Measurements from ENCODE around the gene PIP5K1B.

DNA sequence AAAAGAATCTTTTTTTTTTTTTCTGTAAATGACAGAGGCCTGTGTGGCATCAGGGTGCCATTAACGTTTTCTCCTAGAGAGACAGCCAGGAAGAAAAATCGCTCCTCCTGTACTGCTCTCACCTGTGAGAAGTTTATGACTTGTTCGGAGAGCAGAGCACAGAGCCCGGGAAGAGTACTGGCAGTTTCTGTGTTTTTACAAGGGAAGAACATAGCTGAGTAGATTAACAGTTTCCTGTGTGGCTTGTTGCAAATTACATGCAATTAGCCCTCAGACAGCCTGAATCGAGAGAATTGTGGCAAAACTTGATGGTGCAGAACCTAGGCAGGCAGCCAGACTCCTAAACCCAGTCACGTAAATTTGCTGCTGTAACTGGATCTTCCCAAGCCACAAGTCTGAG is 276.7 kb downstream of the PIP5K1B start:
- no peak for TF ChIP-seq CTCF (IDR thresholded peaks at IDR 0.05; ENCODE audit: extremely low read depth in 1 of 2, insufficient read depth in 1 of 2, low read depth in 1 of 2, low read length in 2 of 2)
- no peak for TF ChIP-seq FOS (IDR thresholded peaks at IDR 0.05; ENCODE audit: borderline replicate concordance, insufficient read depth, low read length)
- no peak for TF ChIP-seq EZH2 (IDR thresholded peaks at IDR 0.05; ENCODE audit: borderline replicate concordance, low read depth, low read length, severe bottlenecking)
- no peak for TF ChIP-seq POLR2A (IDR thresholded peaks at IDR 0.05; ENCODE audit: low read depth, low read length)
- TF ChIP-seq, protein P1, sequence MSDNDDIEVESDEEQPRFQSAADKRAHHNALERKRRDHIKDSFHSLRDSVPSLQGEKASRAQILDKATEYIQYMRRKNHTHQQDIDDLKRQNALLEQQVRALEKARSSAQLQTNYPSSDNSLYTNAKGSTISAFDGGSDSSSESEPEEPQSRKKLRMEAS (IDR thresholded peaks at IDR 0.05; ENCODE audit: insufficient read depth, insufficient read length), result no peak
- no peak for TF ChIP-seq POLR2AphosphoS5 (IDR thresholded peaks at IDR 0.05; ENCODE audit: insufficient read depth, low read depth, low read length)
- TF ChIP-seq MYC (IDR thresholded peaks at IDR 0.05; ENCODE audit: low read depth, low read length), result no peak
- TF ChIP-seq JUN (IDR thresholded peaks at IDR 0.05; ENCODE audit: borderline replicate concordance, insufficient read depth, insufficient read length, low read depth), result no peak
